Subcutaneous adipose tissue (tissue), 4 donors: Measurements from ENCODE around the gene ZNF18. TPM values are rescaled to one million over a fixed set of nuclear protein-coding genes. Genes with fewer than 3 reads are reported as not detected.

Source experiments
- CTCF ChIP-seq: fragments of 450-650 bp; IDR thresholded peaks from one replicate; pipeline ENCODE4 v1.5.1; 2016; ENCODE audit warnings: low read depth, mild to moderate bottlenecking, control low read depth, antibody characterized with exemption, moderate library complexity
- total RNA-seq, 4 donors: library from RNA; depleted of rRNA; stranded (reverse); fragments of >200 nt; gene quantifications; one replicate each; pipeline ENCODE4 v1.1.0, GENCODE V29; 2016

The ZNF18 gene
- total RNA-seq, 4 donors from 2014 or later, result 7.8 to 13.8 (median 12.0) TPM

DNA sequence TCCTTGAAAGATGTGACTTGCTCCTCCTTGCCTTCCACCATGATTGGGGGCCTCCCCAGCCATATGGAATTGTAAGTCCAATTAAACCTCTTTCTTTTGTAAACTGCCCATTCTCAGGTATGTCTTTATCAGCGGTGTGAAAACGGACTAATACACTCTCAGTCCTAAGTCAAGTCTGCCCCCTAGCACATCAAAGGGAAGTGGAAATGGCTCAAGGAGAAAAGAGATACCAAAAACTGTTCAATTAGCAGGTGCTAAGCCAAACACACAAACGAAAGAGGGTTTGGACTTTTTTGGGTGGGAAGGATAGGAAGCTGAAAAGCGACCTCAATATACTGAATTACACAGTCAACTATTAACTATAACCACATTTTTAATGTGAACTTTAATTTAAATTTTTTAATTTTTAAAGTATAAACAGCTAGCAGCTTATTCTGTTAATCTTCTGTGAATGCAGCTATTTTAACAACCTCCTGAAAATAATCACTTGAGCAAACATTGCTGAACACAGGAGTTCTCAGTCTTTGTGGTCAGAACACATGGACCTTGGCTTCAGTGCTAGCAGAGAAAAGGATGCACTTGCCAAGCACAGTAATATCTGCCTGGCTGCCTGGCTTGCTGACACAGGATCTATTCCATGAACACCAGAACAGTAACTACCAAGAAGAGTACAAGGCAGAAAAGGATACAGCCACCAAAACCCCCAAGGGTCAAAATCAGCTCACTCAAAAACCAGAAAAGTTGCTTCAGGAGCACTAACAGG lies 10.9 kb downstream of the ZNF18 start:
- TF ChIP-seq CTCF, result no peak

DNA sequence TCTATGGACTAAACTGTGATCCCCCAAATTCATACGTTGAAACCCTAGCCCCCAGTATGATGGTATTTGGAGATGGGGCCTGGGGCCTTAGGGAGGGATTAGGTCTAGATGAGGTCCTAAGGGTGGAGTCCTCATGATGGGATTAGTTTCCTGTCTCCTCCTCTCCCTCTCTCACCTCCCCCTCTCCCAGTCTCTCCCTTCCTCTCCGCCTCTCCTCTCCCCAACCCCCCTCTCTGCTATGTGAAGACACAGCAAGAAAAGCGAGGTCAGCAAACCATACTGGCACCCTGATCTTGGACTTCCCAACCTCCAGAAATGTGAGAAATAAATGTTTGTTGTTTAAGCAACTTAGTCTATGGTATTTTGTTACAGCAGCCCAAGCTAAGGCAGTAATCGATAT lies 15.4 kb downstream of the ZNF18 start:
- TF ChIP-seq CTCF, result no peak

GRCh38 chr17:11980813-11981212 lies 16.5 kb downstream of the ZNF18 start:
- TF ChIP-seq CTCF, result no peak

DNA sequence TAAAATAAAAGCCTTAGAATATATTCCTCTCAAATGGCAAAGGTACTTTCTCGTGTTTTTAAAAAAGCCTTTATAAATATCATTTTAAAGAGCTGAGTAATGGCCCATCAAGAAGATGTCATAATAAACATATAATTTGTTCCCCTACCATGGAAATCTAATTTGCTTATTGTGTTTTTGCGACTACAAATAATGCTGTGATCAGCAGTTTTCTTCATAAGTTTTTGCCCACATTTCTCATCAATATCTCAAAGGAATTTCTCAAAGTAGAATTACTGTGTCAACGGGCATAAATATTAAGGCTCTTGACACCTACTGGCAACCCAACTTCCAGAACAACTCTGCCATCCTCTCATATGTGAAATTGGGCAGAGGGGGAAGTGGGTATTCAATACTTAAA lies 17.5 kb downstream of the ZNF18 start:
- TF ChIP-seq CTCF, result no peak

- TF ChIP-seq CTCF, result no peak
Observed at GRCh38 chr17:11969565-11969964, 27.7 kb downstream of the ZNF18 start.

DNA sequence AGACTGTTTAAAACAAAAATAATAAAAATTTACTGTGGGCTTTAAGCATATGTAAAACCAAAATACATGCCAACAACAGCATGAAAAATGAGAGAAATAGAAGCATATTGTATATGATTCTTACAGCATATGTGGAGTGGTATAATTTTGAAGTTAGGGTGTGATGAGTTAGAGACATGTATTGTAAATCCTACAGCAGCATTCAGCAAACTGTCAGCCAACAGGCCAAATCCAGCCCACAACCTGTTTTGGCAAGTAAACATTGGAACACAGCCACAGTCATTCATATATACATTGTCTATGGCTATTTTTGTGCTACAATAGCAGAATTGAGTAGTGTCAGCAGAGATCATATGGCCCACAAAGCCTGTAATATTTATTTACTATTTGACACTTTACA lies 42.3 kb downstream of the ZNF18 start:
- TF ChIP-seq CTCF, result no peak

DNA sequence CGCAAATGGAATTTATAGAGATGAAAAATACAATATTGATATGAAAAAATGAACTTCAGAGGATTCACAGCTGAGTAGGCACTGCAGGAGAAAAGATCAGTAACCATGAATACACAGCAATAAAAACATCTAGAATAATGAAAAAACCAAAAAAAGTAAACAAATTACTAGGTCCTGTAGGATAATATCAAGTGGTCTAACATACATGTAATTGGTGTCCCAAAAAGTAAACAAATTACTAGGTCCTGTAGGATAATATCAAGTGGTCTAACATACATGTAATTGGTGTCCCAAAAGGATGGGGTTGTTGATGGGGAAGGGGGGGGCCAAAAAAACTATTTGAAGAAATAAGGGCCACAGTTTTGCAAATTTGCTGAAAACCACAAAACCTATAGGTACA lies 43.4 kb downstream of the ZNF18 start:
- TF ChIP-seq CTCF, result no peak
